Neural cell (in vitro differentiated cells): ENCODE results near the gene METTL6. TPM values are rescaled to one million over a fixed set of nuclear protein-coding genes. Genes with fewer than 3 reads are reported as not detected.

Source experiments
- H2AFZ ChIP-seq: fragments of 200-600, 300-800 bp; sonication (generic), shearing (Covaris generic); 2 replicates; pipeline ENCODE4 v1.6.0; 2014; ENCODE audit warnings: low read depth, mild to moderate bottlenecking, antibody characterized with exemption, low read length, moderate library complexity
- H3F3A ChIP-seq: fragments of 200-600 bp; shearing (Covaris generic); 2 replicates; pipeline ENCODE4 v1.6.1; 2016; ENCODE audit warnings: mild to moderate bottlenecking, moderate library complexity, mixed read lengths, antibody characterized with exemption, low read length; ENCODE audit not compliant: insufficient read depth, poor library complexity, severe bottlenecking
- H3K27ac ChIP-seq: fragments of 200-600, 300-800 bp; sonication (generic), shearing (Covaris generic); 2 replicates; pipeline ENCODE4 v1.5.1; 2014; ENCODE audit warnings: mild to moderate bottlenecking, low read length, moderate library complexity
- H3K27me3 ChIP-seq: fragments of 300-800, 200-600 bp; sonication (generic), shearing (Covaris generic); 2 replicates; pipeline ENCODE4 v1.6.0; 2014; ENCODE audit warnings: mild to moderate bottlenecking, low read depth, low read length, moderate library complexity; ENCODE audit not compliant: insufficient read depth
- H3K36me3 ChIP-seq: fragments of 300-800, 200-600 bp; sonication (generic), shearing (Covaris generic); 2 replicates; pipeline ENCODE4 v1.5.1; 2014; ENCODE audit warnings: mild to moderate bottlenecking, antibody characterized with exemption, low read length, moderate library complexity; ENCODE audit not compliant: insufficient read depth
- H3K4me2 ChIP-seq: fragments of 300-800, 200-600 bp; sonication (generic), shearing (Covaris generic); 2 replicates; pipeline ENCODE4 v1.6.0; 2014; ENCODE audit warnings: mild to moderate bottlenecking, low read length
- H3K4me3 ChIP-seq: fragments of 300-800, 200-600 bp; sonication (generic), shearing (Covaris generic); 2 replicates; pipeline ENCODE4 v1.5.1; 2014; ENCODE audit warnings: mild to moderate bottlenecking, low read length, moderate library complexity
- H3K79me2 ChIP-seq: fragments of 200-600 bp; shearing (Covaris generic); replicated peaks from 2 replicates; pipeline ENCODE4 v1.6.0; 2014; ENCODE audit warnings: mild to moderate bottlenecking, low read length, moderate library complexity; ENCODE audit not compliant: insufficient read depth
- H3K9ac ChIP-seq: fragments of 300-800, 200-600 bp; sonication (generic), shearing (Covaris generic); 2 replicates; pipeline ENCODE4 v1.6.1; 2016; ENCODE audit warnings: mild to moderate bottlenecking, low read length, mixed read lengths
- H3K9me2 ChIP-seq: fragments of 200-600 bp; shearing (Covaris generic); 2 replicates; pipeline ENCODE4 v1.6.1; 2016; ENCODE audit warnings: mild to moderate bottlenecking, low read length, mixed read lengths; ENCODE audit not compliant: insufficient read depth
- H3K9me3 ChIP-seq: fragments of 200-600, 300-800 bp; sonication (generic), shearing (Covaris generic); 2 replicates; pipeline ENCODE4 v1.6.1; 2016; ENCODE audit warnings: mild to moderate bottlenecking, mixed run types, low read length, moderate library complexity, mixed read lengths
- H4K20me1 ChIP-seq: fragments of 200-600 bp; shearing (Covaris generic); 2 replicates; pipeline ENCODE4 v1.6.1; 2016; ENCODE audit warnings: mild to moderate bottlenecking, mixed run types; ENCODE audit not compliant: insufficient read depth
- EP300 ChIP-seq: fragments of 450-650 bp; conservative IDR thresholded peaks from 2 replicates; pipeline ENCODE4 v1.6.1; 2014; ENCODE audit warnings: antibody characterized with exemption, mild to moderate bottlenecking, moderate library complexity; ENCODE audit not compliant: poor library complexity, severe bottlenecking
- EZH2 ChIP-seq: fragments of 200-600, 300-800 bp; shearing (Covaris generic), sonication (generic); IDR thresholded peaks from 2 replicates; pipeline ENCODE4 v1.6.1; 2014; ENCODE audit warnings: antibody characterized with exemption, low read length, borderline replicate concordance, mild to moderate bottlenecking; ENCODE audit not compliant: insufficient read depth, poor library complexity, severe bottlenecking
- MXI1 ChIP-seq: fragments of 450-650 bp; conservative IDR thresholded peaks from 2 replicates; pipeline ENCODE4 v1.6.1; 2014; ENCODE audit warnings: antibody characterized with exemption, mild to moderate bottlenecking; ENCODE audit not compliant: poor library complexity, severe bottlenecking
- POLR2AphosphoS5 ChIP-seq: IDR thresholded peaks from 2 replicates; pipeline ENCODE4 v1.6.1; 2012
- RAD21 ChIP-seq: fragments of 450-650 bp; conservative IDR thresholded peaks from 2 replicates; pipeline ENCODE4 v1.6.1; 2014; ENCODE audit warnings: antibody characterized with exemption, mild to moderate bottlenecking, moderate library complexity
- SMC3 ChIP-seq: fragments of 450-650 bp; conservative IDR thresholded peaks from 2 replicates; pipeline ENCODE4 v1.6.1; 2014; ENCODE audit warnings: antibody characterized with exemption, mild to moderate bottlenecking, moderate library complexity; ENCODE audit not compliant: poor library complexity
- TAF1 ChIP-seq: IDR thresholded peaks from 2 replicates; pipeline ENCODE4 v1.6.1; 2012; ENCODE audit warnings: low read depth
- polyA plus RNA-seq: library from polyadenylated mRNA; depleted of rRNA; stranded (reverse); fragments of >200 nt; gene quantifications from 2 replicates; pipeline ENCODE4 v1.2.3, GENCODE V29; 2014
- TF ChIP-seq, protein P1 (sequence below): fragments of 450-650 bp; IDR thresholded peaks from 2 replicates; pipeline ENCODE4 v1.5.1; 2014; ENCODE audit warnings: antibody characterized with exemption, mild to moderate bottlenecking, moderate library complexity; ENCODE audit not compliant: poor library complexity, severe bottlenecking
- TF ChIP-seq, protein P2 (sequence below): IDR thresholded peaks from 2 replicates; pipeline ENCODE4 v1.6.1; 2012; ENCODE audit warnings: borderline replicate concordance

Gene METTL6
- polyA plus RNA-seq, 1 donor from 2014 or later = 60.8 TPM

DNA sequence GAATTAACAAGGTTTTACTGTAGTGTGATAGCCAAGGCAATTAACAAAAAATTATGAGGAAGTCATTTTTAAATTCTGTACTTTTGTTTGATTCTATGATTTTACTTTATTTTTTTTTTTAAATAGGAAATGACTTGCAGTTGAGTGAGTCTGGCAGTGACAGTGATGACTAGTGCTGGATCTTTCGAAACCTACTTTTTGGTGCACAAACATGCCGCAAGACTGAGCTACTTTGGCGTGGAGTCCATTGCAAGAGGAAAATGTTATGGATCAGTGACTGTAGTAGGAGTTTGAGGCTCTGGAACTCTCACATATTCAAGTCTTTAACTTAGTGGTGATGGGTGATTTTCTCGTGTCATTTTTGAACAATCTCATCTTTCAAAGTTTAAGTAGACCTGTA, 11.6 kb upstream of the METTL6 start:
- Histone ChIP-seq H4K20me1 (no peaks in the 10 kb centered on the region), H3K27ac (no peak overlapping the region), H3K9me2 (no peaks in the 10 kb centered on the region), H2AFZ (no peak overlapping the region), H3K4me2 (no peak overlapping the region), H3K9ac (no peak overlapping the region), H3K9me3 (no peaks in the 10 kb centered on the region), H3K79me2 (no peaks in the 10 kb centered on the region), H3F3A (no peaks in the 10 kb centered on the region), H3K4me3 (no peak overlapping the region), H3K27me3 (no peaks in the 10 kb centered on the region), H3K36me3 (no peaks in the 10 kb centered on the region)
- TF ChIP-seq SMC3 (no peak), MXI1 (no peak), EP300 (no peak), POLR2AphosphoS5 (no peak), TAF1 (no peak), EZH2 (no peak), RAD21 (no peak)
- TF ChIP-seq, protein P1, sequence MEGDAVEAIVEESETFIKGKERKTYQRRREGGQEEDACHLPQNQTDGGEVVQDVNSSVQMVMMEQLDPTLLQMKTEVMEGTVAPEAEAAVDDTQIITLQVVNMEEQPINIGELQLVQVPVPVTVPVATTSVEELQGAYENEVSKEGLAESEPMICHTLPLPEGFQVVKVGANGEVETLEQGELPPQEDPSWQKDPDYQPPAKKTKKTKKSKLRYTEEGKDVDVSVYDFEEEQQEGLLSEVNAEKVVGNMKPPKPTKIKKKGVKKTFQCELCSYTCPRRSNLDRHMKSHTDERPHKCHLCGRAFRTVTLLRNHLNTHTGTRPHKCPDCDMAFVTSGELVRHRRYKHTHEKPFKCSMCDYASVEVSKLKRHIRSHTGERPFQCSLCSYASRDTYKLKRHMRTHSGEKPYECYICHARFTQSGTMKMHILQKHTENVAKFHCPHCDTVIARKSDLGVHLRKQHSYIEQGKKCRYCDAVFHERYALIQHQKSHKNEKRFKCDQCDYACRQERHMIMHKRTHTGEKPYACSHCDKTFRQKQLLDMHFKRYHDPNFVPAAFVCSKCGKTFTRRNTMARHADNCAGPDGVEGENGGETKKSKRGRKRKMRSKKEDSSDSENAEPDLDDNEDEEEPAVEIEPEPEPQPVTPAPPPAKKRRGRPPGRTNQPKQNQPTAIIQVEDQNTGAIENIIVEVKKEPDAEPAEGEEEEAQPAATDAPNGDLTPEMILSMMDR = no peak
- TF ChIP-seq, protein P2, sequence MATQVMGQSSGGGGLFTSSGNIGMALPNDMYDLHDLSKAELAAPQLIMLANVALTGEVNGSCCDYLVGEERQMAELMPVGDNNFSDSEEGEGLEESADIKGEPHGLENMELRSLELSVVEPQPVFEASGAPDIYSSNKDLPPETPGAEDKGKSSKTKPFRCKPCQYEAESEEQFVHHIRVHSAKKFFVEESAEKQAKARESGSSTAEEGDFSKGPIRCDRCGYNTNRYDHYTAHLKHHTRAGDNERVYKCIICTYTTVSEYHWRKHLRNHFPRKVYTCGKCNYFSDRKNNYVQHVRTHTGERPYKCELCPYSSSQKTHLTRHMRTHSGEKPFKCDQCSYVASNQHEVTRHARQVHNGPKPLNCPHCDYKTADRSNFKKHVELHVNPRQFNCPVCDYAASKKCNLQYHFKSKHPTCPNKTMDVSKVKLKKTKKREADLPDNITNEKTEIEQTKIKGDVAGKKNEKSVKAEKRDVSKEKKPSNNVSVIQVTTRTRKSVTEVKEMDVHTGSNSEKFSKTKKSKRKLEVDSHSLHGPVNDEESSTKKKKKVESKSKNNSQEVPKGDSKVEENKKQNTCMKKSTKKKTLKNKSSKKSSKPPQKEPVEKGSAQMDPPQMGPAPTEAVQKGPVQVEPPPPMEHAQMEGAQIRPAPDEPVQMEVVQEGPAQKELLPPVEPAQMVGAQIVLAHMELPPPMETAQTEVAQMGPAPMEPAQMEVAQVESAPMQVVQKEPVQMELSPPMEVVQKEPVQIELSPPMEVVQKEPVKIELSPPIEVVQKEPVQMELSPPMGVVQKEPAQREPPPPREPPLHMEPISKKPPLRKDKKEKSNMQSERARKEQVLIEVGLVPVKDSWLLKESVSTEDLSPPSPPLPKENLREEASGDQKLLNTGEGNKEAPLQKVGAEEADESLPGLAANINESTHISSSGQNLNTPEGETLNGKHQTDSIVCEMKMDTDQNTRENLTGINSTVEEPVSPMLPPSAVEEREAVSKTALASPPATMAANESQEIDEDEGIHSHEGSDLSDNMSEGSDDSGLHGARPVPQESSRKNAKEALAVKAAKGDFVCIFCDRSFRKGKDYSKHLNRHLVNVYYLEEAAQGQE = no peak

DNA sequence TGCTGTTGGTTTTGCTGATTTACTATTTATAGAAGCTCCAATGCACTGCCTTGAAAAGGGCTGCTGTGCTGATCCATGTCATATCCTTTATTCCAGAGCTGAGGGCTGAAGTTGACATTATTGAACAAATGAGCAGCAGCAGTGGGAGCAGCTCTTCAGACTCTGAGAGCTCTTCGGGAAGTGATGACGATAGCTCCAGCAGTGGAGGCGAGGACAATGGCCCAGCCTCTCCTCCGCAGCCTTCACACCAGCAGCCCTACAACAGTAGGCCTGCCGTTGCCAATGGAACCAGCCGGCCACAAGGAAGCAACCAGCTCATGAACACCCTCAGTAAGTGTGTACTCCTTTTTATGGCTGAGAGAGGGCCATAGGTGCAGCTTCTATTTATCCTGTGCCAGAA, 8.9 kb upstream of the METTL6 start:
- no peak overlapping the region for H3K9ac ChIP-seq
- peaks cover 4% of the 10 kb centered on the region for H3K36me3 ChIP-seq
- H2AFZ ChIP-seq = no peak overlapping the region
- H3K79me2 ChIP-seq = no peaks in the 10 kb centered on the region
- H3K27ac ChIP-seq = no peak overlapping the region
- TF ChIP-seq, protein P1 = no peak
- no peaks in the 10 kb centered on the region for H3K27me3 ChIP-seq
- H3K4me3 ChIP-seq = no peak overlapping the region
- no peak overlapping the region for H3K4me2 ChIP-seq
- no peaks in the 10 kb centered on the region for H3K9me3 ChIP-seq
- no peaks in the 10 kb centered on the region for H3F3A ChIP-seq
- H3K9me2 ChIP-seq = no peaks in the 10 kb centered on the region
- H4K20me1 ChIP-seq = no peaks in the 10 kb centered on the region
